Left colon (tissue), 2 donors: ENCODE measurements around the gene KRTAP10-3. TPM values are rescaled to one million over a fixed set of nuclear protein-coding genes. Genes with fewer than 3 reads are reported as not detected.
A peak's percentile ranks its signal among the peaks of the same experiment; 100 is the strongest.

Experiments used
- ATAC-seq: fragments of 200-7000 bp; cut with Tn5 transposase; one replicate; pipeline ENCODE4 v1.9.1; 2020; ENCODE audit warnings: mild to moderate bottlenecking, moderate library complexity
- DNase-seq, 2 donors: peaks; one replicate each; pipeline ENCODE4 v3.0.0-alpha.2; 2020
- intact Hi-C, 2 donors: fragments of 100-400 bp; cut with DNase I in 1 of 2; cut with micrococcal nuclease in 1 of 2; formaldehyde crosslinking; loops; one replicate each; pipeline versions ENCODE4 v1.11.2 to v1.14.0; 2022; cut with DNase I, micrococcal nuclease
- total RNA-seq, 2 donors: library from RNA; stranded (reverse); fragmentation: NEBNext Ultra II Directional; extraction: Animal tissue kit (Norgen Biotek cat#: 25700); gene quantifications; one replicate each; pipeline ENCODE4 v1.2.1, GENCODE V29; 2021
- donor health status: DM: no; HTN: no; CAD: no.
- donor health status: DM: yes; HTN: yes; CAD: no.

Gene KRTAP10-3
- total RNA-seq, 2 donors from 2014 or later, result not detected

DNA sequence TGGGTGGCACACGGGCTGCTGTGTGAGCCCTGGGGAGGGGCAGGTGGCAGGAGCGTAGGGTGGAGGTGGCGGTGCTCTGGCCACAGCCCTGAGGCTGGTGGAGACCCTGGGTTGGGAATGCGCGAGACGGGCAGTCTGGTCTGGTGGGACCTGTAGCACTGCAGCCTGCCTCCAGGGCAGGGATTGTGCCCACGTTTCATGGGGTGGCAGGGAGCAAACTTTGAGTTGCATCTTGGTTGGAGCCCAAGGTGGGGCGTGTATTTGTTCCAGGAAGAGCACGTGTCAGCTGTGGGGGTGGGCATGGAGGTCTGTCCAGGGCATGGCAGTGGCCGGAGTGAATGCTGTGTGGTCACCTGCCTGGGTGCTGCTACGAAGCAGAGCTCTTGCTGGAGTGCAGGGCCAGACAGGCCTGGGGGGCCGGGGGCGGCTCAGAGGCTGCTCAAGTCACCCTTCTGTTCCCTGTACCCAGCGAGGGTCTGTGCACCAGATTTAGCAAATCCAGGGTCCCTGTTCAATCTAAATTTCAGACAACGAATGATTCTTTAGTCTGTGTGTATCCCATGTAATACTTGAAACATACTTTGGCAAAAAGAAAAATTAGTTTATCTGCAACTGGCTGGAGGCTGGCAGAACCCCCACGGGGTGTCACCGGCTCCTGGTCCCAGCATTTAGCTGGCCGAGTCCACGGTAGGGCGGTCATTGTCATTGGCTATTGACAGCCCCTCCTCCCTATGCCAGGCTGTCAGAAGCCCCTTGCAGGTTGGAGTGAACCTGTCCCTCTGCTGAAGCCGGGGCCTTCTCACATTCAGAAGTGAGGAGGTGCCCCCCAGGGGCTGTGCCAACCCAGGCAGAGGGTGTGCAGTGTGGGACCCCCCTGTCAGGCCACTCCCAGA lies 45.9 kb downstream of the KRTAP10-3 start:
- DNase-seq, result no peak
- intact Hi-C loops, result loop anchor here in 1 of 2 donors (10.0 kb wide), 1 partner anchor 282 kb away; no protein-coding TSS in a partner anchor
- ATAC-seq, result no peak

DNA sequence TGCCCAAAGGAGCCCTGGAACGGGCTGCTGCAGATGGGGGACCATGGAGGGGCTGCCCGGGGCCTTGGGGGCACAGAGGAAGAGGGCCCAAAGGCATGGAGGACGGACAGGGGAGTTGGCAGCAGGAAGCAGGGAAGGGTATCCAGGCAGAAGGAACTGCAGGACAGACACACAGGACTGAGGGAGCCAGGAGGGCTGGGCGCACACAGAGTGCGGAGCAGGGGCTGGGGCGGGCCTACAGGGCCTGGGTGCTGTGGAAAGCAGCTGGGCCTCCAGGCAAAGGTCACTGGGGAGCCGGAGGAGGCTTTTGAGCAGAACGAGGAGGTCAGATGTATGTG lies 46.7 kb downstream of the KRTAP10-3 start:
- DNase-seq, result no peak
- no peak for ATAC-seq
- intact Hi-C loops, result loop anchor here in 1 of 2 donors (10.0 kb wide), 1 partner anchor 283 kb away; no protein-coding TSS in a partner anchor

DNA sequence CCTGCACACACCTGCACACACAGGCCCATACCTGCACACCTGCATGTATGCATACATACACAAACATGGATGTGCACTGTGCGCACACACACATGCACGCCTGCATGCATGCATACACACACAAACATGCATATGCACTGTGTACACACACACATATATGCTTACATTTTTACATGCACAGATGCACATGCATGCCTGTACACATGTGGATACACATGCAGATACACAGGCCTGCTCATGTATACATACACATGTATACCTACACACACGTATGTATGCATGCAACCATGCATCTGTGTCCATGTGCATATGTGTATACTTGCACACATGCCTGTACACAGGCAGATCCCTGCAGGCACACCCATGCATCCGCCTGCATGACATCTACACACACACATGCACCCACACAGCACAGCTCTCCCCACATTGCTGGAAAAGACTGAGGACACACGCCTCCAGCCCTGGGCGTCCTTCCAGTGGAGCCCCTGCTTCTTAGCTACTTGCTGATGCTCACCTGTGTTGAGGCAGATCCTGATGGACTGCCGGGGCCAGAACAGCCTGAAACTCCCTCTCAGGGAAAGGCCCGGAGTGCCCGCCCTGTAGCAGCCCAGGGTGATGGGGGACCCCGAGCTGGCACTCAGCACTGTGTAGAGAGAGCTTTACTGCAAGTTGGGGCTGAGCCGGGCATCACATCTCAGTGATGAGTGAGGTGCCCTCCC lies 47.2 kb downstream of the KRTAP10-3 start:
- no peak for ATAC-seq
- no peak for DNase-seq
- intact Hi-C loops, result loop anchor here in 1 of 2 donors (10.0 kb wide), 1 partner anchor 283 kb away; no protein-coding TSS in a partner anchor

DNA sequence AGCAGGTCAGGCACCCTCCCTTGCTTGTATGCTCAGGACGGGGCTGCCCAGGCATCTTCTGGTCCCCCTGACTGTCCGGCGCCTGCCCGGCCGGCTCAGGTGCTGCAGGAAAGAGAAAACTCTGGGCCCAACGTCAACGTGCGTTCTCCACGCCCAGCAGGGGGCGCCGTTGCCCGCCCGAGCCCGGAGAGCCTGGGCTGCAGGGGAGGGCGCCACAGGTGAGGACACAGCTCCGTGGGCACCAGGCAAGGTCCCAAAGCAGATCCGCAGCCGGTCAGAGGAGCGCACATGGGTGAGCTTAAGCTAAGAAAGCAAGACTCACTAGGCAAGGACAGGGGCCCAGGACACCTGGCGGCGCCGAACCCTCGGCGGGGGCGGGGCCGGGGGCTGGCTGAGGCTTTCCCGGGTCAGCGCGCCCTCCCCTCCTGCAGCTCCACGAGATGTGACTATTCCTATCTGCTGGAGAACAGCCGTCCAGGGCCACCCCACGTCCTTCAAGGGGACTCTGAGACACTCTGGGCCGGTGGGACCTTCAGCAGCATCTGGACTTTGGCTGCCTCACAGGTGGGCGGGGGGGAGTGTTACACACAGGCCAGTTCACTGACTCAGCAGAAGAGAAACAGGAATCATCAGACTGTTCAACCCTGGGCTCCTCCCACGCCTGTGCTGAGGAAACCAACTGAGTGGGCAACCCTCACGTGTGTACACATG lies 47.9 kb downstream of the KRTAP10-3 start:
- intact Hi-C loops, result loop anchor here in 1 of 2 donors (10.0 kb wide), 1 partner anchor 284 kb away; no protein-coding TSS in a partner anchor
- DNase-seq (peak; percentile 44 to 76), ATAC-seq (peak; percentile 87)

DNA sequence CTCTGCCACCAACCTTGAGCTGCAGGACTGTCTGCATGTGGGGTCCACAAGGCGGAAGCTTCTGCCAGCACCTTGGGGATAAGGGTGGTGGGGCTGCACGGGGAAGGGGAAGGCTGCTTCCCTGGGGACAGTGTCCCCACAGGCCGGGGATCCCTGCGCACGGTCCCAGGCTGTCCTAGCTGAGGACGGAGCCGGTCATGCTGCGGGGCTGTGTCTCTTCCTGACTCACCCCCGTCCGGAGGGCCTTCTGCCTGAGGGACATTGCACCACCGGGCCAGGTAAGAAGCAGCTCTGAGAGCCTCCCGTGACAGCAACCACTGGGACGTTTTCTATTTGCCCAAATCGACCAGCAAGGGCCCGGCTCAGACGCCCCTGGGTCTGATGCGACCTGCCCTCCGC lies 48.5 kb downstream of the KRTAP10-3 start:
- DNase-seq (no peak), ATAC-seq (no peak)
- intact Hi-C loops, result loop anchor here in 1 of 2 donors (10.0 kb wide), 1 partner anchor 285 kb away; no protein-coding TSS in a partner anchor

DNA sequence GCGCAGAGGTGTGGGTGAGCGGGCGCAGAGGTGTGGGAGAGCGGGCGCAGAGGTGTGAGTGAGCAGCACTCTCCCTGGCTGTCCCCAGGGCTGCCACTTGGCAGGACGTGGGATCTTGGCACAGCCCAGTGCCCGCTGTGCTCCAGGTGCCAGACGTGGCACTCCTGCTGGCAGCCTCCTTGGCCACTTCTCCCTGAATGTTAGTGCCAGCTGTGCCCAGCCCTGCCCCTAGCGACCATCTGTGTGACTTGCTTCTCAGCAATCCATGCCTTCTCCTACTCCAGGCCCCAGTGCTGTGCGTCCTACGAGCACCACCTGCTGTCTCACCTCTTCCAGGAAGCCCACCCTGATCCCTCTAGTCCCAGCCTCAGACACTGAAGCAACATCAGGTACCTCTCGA lies 49.1 kb downstream of the KRTAP10-3 start:
- intact Hi-C loops, result no loop called here
- DNase-seq (peak; percentile 68 to 77), ATAC-seq (peak; percentile 92)

DNA sequence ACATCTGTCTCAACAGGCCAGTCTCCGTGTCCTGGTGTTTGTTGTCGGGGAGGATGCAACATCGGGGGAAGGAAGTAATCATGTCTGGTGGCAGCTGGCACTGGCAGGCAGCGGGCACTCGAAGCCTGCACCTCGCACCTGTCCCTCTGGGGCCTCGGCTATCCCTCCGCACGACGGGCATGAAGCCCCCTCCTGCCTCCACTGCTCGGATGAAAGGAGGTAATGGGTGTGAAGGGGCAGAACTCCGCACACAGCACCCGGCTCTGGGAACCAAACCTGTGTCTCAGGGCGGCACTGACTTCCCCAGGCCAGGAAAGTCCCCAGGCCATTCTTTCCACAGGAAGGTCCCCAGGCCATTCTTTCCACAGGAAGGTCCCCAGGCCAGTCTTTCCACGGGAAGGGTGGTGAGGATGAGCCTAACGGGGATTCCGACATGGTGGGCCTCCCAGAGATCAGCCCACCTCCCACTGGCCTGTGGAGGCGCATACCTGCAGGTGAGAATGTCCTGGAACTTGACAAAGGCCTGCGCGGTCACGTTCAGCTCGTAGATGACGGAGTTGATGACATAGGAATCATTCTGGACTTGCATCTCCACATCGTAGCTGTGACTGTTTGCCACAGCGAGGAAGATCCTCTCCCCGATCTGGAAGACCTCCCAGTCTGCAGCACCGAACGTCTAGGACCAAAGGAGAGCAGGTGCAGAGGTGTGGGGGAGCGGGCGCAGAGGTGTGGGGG lies 49.7 kb downstream of the KRTAP10-3 start:
- intact Hi-C loops, result no loop called here
- no peak for DNase-seq
- no peak for ATAC-seq

DNA sequence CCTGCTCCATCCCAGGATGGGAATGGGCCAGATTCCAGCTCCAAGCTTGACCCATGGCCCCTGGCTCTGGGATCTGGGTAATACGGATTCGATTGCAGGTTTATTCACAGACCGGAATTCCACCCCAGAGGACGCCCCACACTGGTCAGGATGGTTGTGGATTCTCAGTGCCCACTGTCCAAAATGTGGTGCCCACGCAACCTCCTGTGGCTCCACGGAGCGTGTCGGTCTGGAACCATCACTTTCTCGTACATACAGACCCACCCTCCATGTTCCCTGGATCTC lies 50.2 kb downstream of the KRTAP10-3 start:
- intact Hi-C loops, result no loop called here
- no peak for DNase-seq
- no peak for ATAC-seq

Other genes starting within 250 kb of the KRTAP10-3 start
- gene CFAP410, start 219.4 kb downstream of the KRTAP10-3 start, total RNA-seq, result 10 to 100 TPM; 21.4 to 24.7 TPM
- gene TRPM2, start 205.2 kb downstream of the KRTAP10-3 start, total RNA-seq, result 1 to 10 TPM; 3.3 to 5.4 TPM
- gene LRRC3, start 103.3 kb downstream of the KRTAP10-3 start, total RNA-seq, result 1 to 10 TPM; 2.5 to 3.5 TPM
- gene KRTAP10-1, start 18.6 kb downstream of the KRTAP10-3 start, total RNA-seq, result not detected
- not detected for gene KRTAP10-2, start 7.3 kb downstream of the KRTAP10-3 start, total RNA-seq
- gene KRTAP10-4, start 14.9 kb upstream of the KRTAP10-3 start, total RNA-seq, result not detected
- not detected for gene KRTAP10-5, start 21.8 kb upstream of the KRTAP10-3 start, total RNA-seq
- not detected for gene KRTAP10-6, start 33.7 kb upstream of the KRTAP10-3 start, total RNA-seq
- gene KRTAP10-7, start 41.8 kb upstream of the KRTAP10-3 start, total RNA-seq, result not detected
- gene KRTAP10-8, start 53.3 kb upstream of the KRTAP10-3 start, total RNA-seq, result not detected
- gene KRTAP10-9, start 68.3 kb upstream of the KRTAP10-3 start, total RNA-seq, result not detected
- not detected for gene KRTAP10-10, start 78.6 kb upstream of the KRTAP10-3 start, total RNA-seq
- not detected for gene KRTAP10-11, start 87.6 kb upstream of the KRTAP10-3 start, total RNA-seq
- gene KRTAP12-4, start 95.9 kb upstream of the KRTAP10-3 start, total RNA-seq, result not detected
- not detected for gene KRTAP12-3, start 99.1 kb upstream of the KRTAP10-3 start, total RNA-seq
- gene KRTAP12-2, start 108.1 kb upstream of the KRTAP10-3 start, total RNA-seq, result not detected
- not detected for gene KRTAP12-1, start 123.4 kb upstream of the KRTAP10-3 start, total RNA-seq
- not detected for gene KRTAP10-12, start 138.4 kb upstream of the KRTAP10-3 start, total RNA-seq
- under 1 TPM in 1 of 2 donors, not detected in 1; 0.09 TPM for gene TSPEAR, start 152.8 kb upstream of the KRTAP10-3 start, total RNA-seq
- gene UBE2G2, start 243.0 kb upstream of the KRTAP10-3 start, total RNA-seq, result 10 to 100 TPM; 56.7 to 79.4 TPM